SK-N-MC (cell line): Measurements from ENCODE around the gene MRFAP1L1.

ENCODE experiments used
- EZH2 ChIP-seq: fragments of 200-600 bp; sonication (generic); IDR thresholded peaks from one replicate; pipeline ENCODE4 v1.6.1; 2017; ENCODE audit warnings: antibody characterized with exemption
- POLR2AphosphoS5 ChIP-seq: IDR thresholded peaks from 2 replicates; pipeline ENCODE4 v1.6.1; 2012; ENCODE audit warnings: mild to moderate bottlenecking, low read depth, low read length, borderline replicate concordance

DNA sequence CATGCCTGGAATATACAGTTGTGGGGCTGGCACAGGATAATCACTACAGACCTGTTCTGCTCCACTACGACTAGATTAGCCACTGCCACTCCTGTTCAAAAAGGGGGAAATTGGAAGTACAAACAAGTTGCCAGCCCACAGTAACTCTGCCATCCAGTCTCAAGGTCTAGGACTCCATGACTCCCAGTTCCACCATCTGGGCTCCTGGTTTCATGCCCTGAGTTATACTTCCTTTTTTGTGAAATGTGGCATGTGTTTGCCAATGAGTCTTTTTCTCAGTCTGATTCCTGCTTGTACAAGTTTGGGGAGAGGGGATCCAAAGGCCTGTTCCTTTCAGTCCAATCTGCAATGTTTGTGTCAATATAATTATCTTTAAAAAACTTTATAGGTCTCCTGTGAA is 5.3 kb upstream of the MRFAP1L1 start:
- TF ChIP-seq POLR2AphosphoS5 (no peak), EZH2 (no peak)
